ENCODE results near the gene USP32. TPM values are rescaled to one million over a fixed set of nuclear protein-coding genes. Genes with fewer than 3 reads are reported as not detected.

USP32 gene
- total and polyA plus RNA-seq, 2 of the 8 experiments (the other 6 are each of a cell fraction or from before 2014, with no cell fraction given), result 29.6 to 112 TPM

DNA sequence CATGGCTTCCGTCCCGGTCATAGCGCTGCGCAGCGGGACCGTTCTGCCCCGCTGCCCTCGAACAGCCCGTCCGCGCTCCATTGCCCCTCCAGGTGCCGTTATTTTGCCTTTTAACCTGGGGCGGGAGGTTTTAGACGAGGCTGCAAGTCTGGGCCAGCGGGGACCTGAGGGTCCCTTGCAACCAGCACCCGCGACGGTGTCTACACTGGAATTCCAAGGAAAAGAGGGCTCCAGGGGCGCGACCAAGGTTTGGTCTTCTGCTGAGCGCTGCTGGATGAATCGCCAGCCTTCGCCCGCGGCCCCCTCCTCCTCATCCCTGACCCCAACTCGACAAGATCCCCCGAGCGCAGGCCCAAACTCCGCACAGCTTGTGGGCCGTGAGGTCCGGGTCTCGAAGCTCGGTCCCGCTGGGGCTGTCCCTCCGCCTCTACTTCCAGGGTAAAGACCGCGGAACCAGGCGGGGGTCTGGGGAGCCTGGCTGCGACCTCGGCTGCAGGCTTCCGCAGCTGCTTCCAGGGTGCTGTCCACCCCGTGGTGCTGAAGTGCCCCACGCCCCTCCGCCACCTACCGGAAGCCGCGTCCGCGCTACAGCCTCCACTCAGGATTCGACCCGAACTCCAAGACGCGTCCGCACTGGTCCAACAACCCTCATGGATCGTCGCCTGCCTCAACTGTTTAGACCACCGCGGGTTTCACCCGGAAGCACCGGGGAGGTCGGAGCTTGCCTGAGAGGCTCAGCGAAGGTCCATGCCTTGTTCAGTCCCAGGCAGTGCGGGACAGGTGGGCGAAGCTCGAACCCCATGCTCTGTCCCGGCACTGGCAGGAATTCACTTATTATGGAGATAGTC lies 252.3 kb downstream of the USP32 start:
- no peak overlapping the region for H3K23ac ChIP-seq (ENCODE audit: insufficient read length)
- no peaks in the 10 kb centered on the region for H3K79me1 ChIP-seq (ENCODE audit: low read depth, low read length)
- no peak overlapping the region for H3K4ac ChIP-seq (replicated peaks; ENCODE audit: insufficient read length, low read depth, low read length)
- no peak overlapping the region for H3K27ac ChIP-seq (ENCODE audit: low read depth, low read length)
- H4K5ac ChIP-seq (ENCODE audit: insufficient read length, low read depth, low read length), result no peak overlapping the region
- POLR2A ChIA-PET (ENCODE audit: partially characterized antibody), result interaction anchor here (1.0 to 2.5 kb wide), 4 partner anchors 10 to 24 kb away, joined by 3 to 13 read pairs (median 4); partner anchors contain the start of gene CA4
- 15% methylated on average over 53 of the region's 66 CpGs; no CpG with 5 or more reads in 1 of the 2 experiments for WGBS, 2 experiments (ENCODE audit: extremely low coverage in 1 of 2, insufficient coverage in 1 of 2, insufficient read length in 1 of 2, insufficient replicate concordance in 2 of 2, low coverage in 1 of 2, low lambda C conversion rate in 2 of 2, missing lambda C conversion rate in 1 of 2)
- no peak overlapping the region for H3K56ac ChIP-seq (replicated peaks; ENCODE audit: insufficient read length, low read depth, low read length)
- H2BK5ac ChIP-seq (ENCODE audit: low read depth, low read length), result no peak overlapping the region
- H3K79me2 ChIP-seq (ENCODE audit: control insufficient read depth in 1 of 2, insufficient read depth in 2 of 2, low read length in 2 of 2), result no peaks in the 10 kb centered on the region
- no peak overlapping the region for H2BK12ac ChIP-seq (ENCODE audit: low read depth, low read length)
- H4K91ac ChIP-seq (replicated peaks; ENCODE audit: insufficient read length, low read length), result no peak overlapping the region
- H2AFZ ChIP-seq (ENCODE audit: low read length), result no peak overlapping the region
- peak overlapping the region; percentile 17 to 54 (median 20); a peak in 5 of 8 replicates for H3K4me3 ChIP-seq (ENCODE audit: extremely low read depth in 1 of 4, insufficient read depth in 2 of 4, low read depth in 3 of 4, low read length in 4 of 4)
- peaks cover 15% of the 10 kb centered on the region; the same call in 1 of the 2 replicates for H3K23me2 ChIP-seq (ENCODE audit: low read depth, low read length)
- H2BK15ac ChIP-seq (ENCODE audit: low read length), result no peak overlapping the region
- H3K9me3 ChIP-seq (ENCODE audit: insufficient read depth in 2 of 2, low read depth in 1 of 2, low read length in 1 of 2), result no peaks in the 10 kb centered on the region
- CTCF ChIA-PET (ENCODE audit: partially characterized antibody), result interaction anchor here (0.6 to 10.2 kb wide), 10 partner anchors 7 to 1197 kb away, joined by 3 to 148 read pairs (median 18); partner anchors contain the start of gene CA4
- H4K8ac ChIP-seq (ENCODE audit: extremely low read depth, insufficient read depth, low read length), result peak overlapping the region; percentile 42; the same call in 1 of the 2 replicates
- no peak overlapping the region for H2AK5ac ChIP-seq (ENCODE audit: low read depth, low read length)
- no peak overlapping the region for H3K9ac ChIP-seq (replicated peaks in 1 of 4; ENCODE audit: extremely low read depth in 1 of 4, low read depth in 3 of 4, low read length in 3 of 4)
- FAIRE-seq, result no peak
- peak overlapping the region; percentile 73 to 80 for H3K4me2 ChIP-seq (ENCODE audit: insufficient read depth in 1 of 2, low read depth in 2 of 2, low read length in 2 of 2)
- no peak overlapping the region for H3K14ac ChIP-seq (ENCODE audit: insufficient read length)
- peaks cover under 1 to 24% (median 18%) of the 10 kb centered on the region in 4 experiments for H3K4me1 ChIP-seq (replicated peaks in 1 of 4; ENCODE audit: control insufficient read depth in 3 of 4, insufficient read depth in 4 of 4, low read length in 3 of 4)
- H3K27me3 ChIP-seq (replicated peaks in 1 of 4; ENCODE audit: control insufficient read depth in 3 of 4, extremely low read depth in 1 of 4, insufficient read depth in 3 of 4, low read length in 3 of 4), result peaks cover 45 to 70% (median 67%) of the 10 kb centered on the region in 4 experiments
- no peak overlapping the region for H2BK120ac ChIP-seq (replicated peaks; ENCODE audit: low read depth, low read length)
- peaks cover 2 to 8% of the 10 kb centered on the region in 2 experiments for H4K20me1 ChIP-seq (replicated peaks in 1 of 2; ENCODE audit: control insufficient read depth in 1 of 2, insufficient read depth in 2 of 2, low read length in 2 of 2)
- H3K18ac ChIP-seq (ENCODE audit: extremely low read depth, low read length), result no peak overlapping the region
- H2BK20ac ChIP-seq (ENCODE audit: low read length), result no peak overlapping the region
- no peaks in the 10 kb centered on the region; a peak in 1 of 8 replicates for H3K36me3 ChIP-seq (ENCODE audit: control insufficient read depth in 2 of 4, insufficient read depth in 4 of 4, low read length in 3 of 4)
- DNase-seq (ENCODE audit: low read depth in 1 of 2, low spot score in 2 of 2), result peak in 1 of 2 experiments; percentile 92
- TF ChIP-seq SRF (IDR thresholded peaks at IDR 0.05; ENCODE audit: low read depth, low read length), result no peak
- TF ChIP-seq CTBP2 (IDR thresholded peaks at IDR 0.05; ENCODE audit: borderline replicate concordance, insufficient read depth, insufficient read length, low read length), result peak; percentile 71
- TF ChIP-seq JUND (IDR thresholded peaks at IDR 0.05; ENCODE audit: low read length), result no peak
- TF ChIP-seq NRF1 (IDR thresholded peaks at IDR 0.05; ENCODE audit: low read depth, low read length), result no peak
- no peak for TF ChIP-seq TAF7 (optimal IDR thresholded peaks at IDR 0.05; ENCODE audit: borderline replicate concordance, low read depth, low read length)
- TF ChIP-seq TCF12 (IDR thresholded peaks at IDR 0.05; ENCODE audit: low read depth, low read length), result 0 out of 2 replicates have a peak, but pooled peaks have one; percentile 73
- TF ChIP-seq CHD1 (IDR thresholded peaks at IDR 0.05; ENCODE audit: low read depth, low read length), result no peak
- TF ChIP-seq SP4 (IDR thresholded peaks at IDR 0.05; ENCODE audit: low read length), result no peak
